Ovary (tissue), 9 donors: ENCODE measurements around the gene MYOM1. TPM values are rescaled to one million over a fixed set of nuclear protein-coding genes. Genes with fewer than 3 reads are reported as not detected.

Experiments used
- DNase-seq, 5 donors: peaks; one replicate each; pipeline ENCODE4 v3.0.0-alpha.2; 2019 to 2020
- H3K27ac ChIP-seq, 2 donors: fragments of 200-600 bp; one replicate each; pipeline versions ENCODE4 v1.5.1 to v1.8.0; 2019 to 2022
- H3K27me3 ChIP-seq: fragments of 200-600 bp; one replicate; pipeline ENCODE4 v1.8.0; 2022
- H3K36me3 ChIP-seq: fragments of 200-600 bp; sonication (generic); one replicate; pipeline ENCODE4 v1.5.1; 2019
- H3K4me1 ChIP-seq: one replicate; pipeline ENCODE4 v1.8.1; 2013; ENCODE audit warnings: mild to moderate bottlenecking, moderate library complexity; ENCODE audit not compliant: insufficient read depth
- H3K4me3 ChIP-seq: fragments of 200-600 bp; sonication (generic); one replicate; pipeline ENCODE4 v1.5.1; 2017
- H3K9me3 ChIP-seq, 2 donors: fragments of 200-600 bp in 1 of 2; sonication (generic) in 1 of 2; one replicate each; pipeline versions ENCODE4 v1.5.1 to v1.8.1; 2013 to 2019; ENCODE audit warnings: mild to moderate bottlenecking in 1 of 2, moderate library complexity in 1 of 2
- EP300 ChIP-seq: sonication (generic); formaldehyde crosslinking; IDR thresholded peaks from one replicate; pipeline ENCODE4 v1.6.1; 2017; ENCODE audit warnings: antibody characterized with exemption
- POLR2A ChIP-seq: fragments of 450-650 bp; IDR thresholded peaks from one replicate; pipeline ENCODE4 v1.6.1; 2017; ENCODE audit warnings: antibody characterized with exemption, mild to moderate bottlenecking, moderate library complexity
- WGBS, 3 donors: extraction: QIAGEN DNeasy Blood & Tissue Kit in 1 of 3; methylation state at CpG; one replicate each; pipeline versions ENCODE4 v1.1.5 to v1.1.7; 2013 to 2017; 5-methylcytosine and 5-hydroxymethylcytosine counted together
- intact Hi-C, 4 donors: fragments of 100-400 bp; cut with DNase I; formaldehyde crosslinking; loops; one replicate each; pipeline versions ENCODE4 v1.11.0 to v1.15.1; 2022 to 2023
- polyA plus RNA-seq, 2 donors: library from polyadenylated mRNA; stranded (reverse); fragments of 200-250 nt in 1 of 2; fragments of 350-450 nt in 1 of 2; fragmentation: Illumina TruSeq in 1 of 2; extraction: RNeasy Lipid Tissue Mini Kit (QIAGEN cat#74804) in 1 of 2; gene quantifications; one replicate each; pipeline ENCODE4 v1.2.3, GENCODE V29; 2013 to 2014
- total RNA-seq, 7 donors: library from RNA; depleted of rRNA in 2 of 7; stranded (reverse); fragments of >200 nt in 2 of 7; fragmentation: NEBNext Ultra II Directional in 3 of 7; extraction: Animal tissue kit (Norgen Biotek cat#: 25700) in 3 of 7; gene quantifications; one replicate each; pipeline versions ENCODE4 v1.1.0 to v1.2.4, GENCODE V29; 2016 to 2023
- TF ChIP-seq, protein P1 (sequence below), 3 donors: fragments of 450-650 bp in 2 of 3; fragments of 200-600 bp in 1 of 3; IDR thresholded peaks; one replicate each; pipeline versions ENCODE4 v1.5.1 to v1.8.0; 2016 to 2022; ENCODE audit warnings: antibody characterized with exemption in 3 of 3, mild to moderate bottlenecking in 1 of 3
- donor health status: DM: no; HTN: no; CAD: no; lungs with moderate emphysema.
- donor health status: DM: no; HTN: no; CAD: no.
- donor health status: Bipolar disorder and iron deficiency.
- donor health status: DM: yes; HTN: yes; CAD: no.
- donor health status: DM: no; HTN: no; CAD: no.
- donor health status: DM: yes; HTN: yes; CAD: no.

Gene MYOM1
- total and polyA plus RNA-seq, 9 donors, result 0.69 to 21.0 (median 3.6) TPM

DNA sequence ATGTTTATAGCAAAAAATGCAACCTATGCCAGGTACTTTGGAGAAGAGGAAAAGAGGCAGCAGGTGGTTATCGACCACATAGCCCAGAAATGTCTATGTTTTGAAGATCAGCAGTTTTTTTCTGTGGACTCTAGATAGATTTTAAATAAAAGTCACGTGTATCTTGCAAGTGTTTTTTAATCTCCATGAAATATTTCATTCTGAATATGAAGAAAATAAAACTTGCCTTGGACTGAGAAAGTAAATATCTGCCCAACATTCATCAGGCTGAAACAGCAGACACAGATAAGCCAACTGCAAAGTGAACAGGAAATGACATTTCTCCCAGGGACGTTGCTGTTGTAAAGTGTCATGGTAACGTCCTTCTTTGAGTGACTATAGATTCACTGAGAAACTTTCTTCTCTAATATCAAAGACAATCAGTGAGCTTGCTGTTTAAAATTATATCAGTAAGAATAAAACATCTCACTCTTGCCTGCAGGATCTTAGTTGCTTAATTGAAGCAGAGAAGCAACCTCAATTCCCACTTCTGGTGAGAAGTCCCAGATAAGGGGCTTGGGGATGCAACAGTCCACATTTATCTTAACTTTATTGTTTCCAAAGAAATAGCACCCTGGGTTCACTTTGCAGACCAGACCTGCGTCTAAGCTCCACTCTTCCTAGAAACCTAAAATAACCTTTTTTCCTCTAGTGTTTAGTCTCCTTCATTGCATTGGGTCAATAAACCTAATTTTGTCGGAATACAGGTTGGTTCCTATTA, 6.3 kb downstream of the MYOM1 start:
- H3K27ac ChIP-seq, result no peak overlapping the region
- H3K36me3 ChIP-seq, result no peaks in the 10 kb centered on the region
- 28 to 38% (median 37%) methylated on average over 6 of the region's 6 CpGs for WGBS, 3 donors
- intact Hi-C loops, result no loop called here
- no peaks in the 10 kb centered on the region for H3K4me1 ChIP-seq
- no peak for DNase-seq
- no peak overlapping the region for H3K4me3 ChIP-seq
- H3K27me3 ChIP-seq, result no peaks in the 10 kb centered on the region
- no peaks in the 10 kb centered on the region for H3K9me3 ChIP-seq
- TF ChIP-seq POLR2A (no peak), EP300 (no peak)
- TF ChIP-seq, protein P1, sequence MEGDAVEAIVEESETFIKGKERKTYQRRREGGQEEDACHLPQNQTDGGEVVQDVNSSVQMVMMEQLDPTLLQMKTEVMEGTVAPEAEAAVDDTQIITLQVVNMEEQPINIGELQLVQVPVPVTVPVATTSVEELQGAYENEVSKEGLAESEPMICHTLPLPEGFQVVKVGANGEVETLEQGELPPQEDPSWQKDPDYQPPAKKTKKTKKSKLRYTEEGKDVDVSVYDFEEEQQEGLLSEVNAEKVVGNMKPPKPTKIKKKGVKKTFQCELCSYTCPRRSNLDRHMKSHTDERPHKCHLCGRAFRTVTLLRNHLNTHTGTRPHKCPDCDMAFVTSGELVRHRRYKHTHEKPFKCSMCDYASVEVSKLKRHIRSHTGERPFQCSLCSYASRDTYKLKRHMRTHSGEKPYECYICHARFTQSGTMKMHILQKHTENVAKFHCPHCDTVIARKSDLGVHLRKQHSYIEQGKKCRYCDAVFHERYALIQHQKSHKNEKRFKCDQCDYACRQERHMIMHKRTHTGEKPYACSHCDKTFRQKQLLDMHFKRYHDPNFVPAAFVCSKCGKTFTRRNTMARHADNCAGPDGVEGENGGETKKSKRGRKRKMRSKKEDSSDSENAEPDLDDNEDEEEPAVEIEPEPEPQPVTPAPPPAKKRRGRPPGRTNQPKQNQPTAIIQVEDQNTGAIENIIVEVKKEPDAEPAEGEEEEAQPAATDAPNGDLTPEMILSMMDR (IDR thresholded peaks at IDR 0.05), result no peak

DNA sequence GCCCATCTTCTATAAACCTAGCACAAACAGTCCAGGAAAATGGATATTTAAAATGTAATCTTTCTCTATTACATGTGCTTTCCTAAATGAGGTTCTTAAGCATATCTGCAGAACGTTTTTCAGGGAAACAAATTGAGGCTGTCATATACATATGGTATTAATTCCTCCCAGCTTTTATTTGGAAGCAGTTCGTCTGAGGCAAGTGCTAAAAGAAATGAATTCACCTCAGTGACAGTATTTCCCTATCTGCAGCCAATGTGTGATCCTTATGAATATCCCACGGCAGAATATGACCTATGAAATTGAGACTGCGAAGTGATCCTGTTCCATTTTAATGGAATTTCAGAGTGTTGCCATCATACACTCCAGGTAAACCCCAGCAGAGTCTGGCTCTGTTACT, 7.1 kb downstream of the MYOM1 start:
- intact Hi-C loops, result no loop called here
- Histone ChIP-seq H3K9me3 (no peaks in the 10 kb centered on the region), H3K27me3 (no peaks in the 10 kb centered on the region), H3K36me3 (no peaks in the 10 kb centered on the region), H3K4me1 (no peaks in the 10 kb centered on the region), H3K27ac (no peak overlapping the region), H3K4me3 (no peak overlapping the region)
- TF ChIP-seq, protein P1 (IDR thresholded peaks at IDR 0.05), result no peak
- TF ChIP-seq EP300 (no peak), POLR2A (no peak)
- 62 to 71% (median 69%) methylated on average over 4 of the region's 4 CpGs for WGBS, 3 donors
- DNase-seq, result no peak

DNA sequence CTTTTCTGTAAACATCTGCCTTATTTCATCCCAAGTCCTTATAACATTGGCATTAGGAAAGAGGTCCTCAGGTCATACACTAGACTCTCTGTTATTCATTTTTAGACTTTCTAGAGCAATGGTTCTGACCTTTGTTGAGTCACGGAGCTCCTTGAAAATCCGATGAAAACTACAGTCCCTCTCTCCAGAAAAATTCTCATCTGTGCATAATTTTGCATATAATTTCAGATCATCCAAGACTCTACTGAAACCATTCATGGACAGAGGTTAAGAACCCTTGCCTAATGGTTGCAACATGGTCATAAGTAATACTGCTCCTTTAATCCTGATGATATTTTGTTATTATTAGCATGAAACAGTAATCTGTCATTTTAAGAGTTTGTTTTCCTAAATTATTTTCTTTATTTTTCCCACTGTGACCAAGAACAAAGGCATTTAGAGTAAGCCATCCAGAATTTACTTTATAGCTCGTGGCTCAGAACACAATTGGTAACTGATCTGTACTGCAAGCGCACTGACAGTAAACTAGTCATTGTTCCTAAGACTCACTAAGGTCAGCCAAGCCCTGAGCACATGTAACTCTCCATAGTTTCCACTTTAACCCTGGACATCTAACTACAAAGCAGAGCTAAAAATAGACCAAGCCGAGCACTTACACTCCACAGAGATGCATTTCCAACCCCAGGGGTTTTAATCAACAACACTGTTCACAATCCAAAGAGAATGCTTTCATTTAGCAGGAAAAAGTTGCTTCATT, 8.4 kb downstream of the MYOM1 start:
- no peak overlapping the region for H3K27ac ChIP-seq
- WGBS, 3 donors, result 37 to 43% (median 38%) methylated on average over 5 of the region's 5 CpGs
- no peaks in the 10 kb centered on the region for H3K4me1 ChIP-seq
- no peak overlapping the region for H3K4me3 ChIP-seq
- DNase-seq, result no peak
- H3K27me3 ChIP-seq, result no peaks in the 10 kb centered on the region
- H3K9me3 ChIP-seq, result no peaks in the 10 kb centered on the region
- intact Hi-C loops, result no loop called here
- TF ChIP-seq POLR2A (no peak), EP300 (no peak)
- TF ChIP-seq, protein P1 (IDR thresholded peaks at IDR 0.05), result no peak
- H3K36me3 ChIP-seq, result no peaks in the 10 kb centered on the region

DNA sequence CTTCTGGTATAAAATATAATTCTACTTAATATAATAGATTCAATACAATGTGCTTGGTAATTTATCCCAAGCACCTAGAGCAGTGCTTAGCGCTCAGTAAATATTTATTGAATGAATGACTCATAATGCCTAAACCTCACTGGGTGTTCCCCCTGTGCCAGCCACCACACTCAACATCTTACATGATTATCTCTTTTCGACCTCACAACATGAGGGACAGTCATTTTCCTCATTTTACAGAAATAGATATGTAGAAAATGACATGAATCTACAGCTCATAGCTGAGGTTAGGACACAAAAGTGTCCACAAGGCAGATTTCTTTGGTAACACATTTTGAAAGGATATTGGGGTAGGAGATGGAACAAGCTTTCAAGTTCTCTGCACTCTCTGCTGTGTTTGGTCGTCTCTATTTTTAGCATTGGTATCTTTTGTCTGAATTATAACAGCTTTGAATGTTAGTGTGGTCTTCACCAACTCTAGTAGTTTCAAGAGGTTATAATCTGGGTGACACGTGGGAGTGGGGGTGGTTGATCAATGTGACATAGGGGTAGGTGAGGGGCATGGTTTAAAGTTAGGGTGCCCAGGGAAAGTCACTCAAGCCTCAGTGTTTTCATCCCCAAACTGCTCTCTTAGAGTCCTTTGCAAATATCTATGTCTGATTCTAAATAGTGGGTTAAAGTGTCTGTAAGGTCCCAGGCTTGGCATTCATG, 9.8 kb downstream of the MYOM1 start:
- no peaks in the 10 kb centered on the region for H3K36me3 ChIP-seq
- intact Hi-C loops, result no loop called here
- DNase-seq, result no peak

More for the DNA sequence above, 9.8 kb downstream of the MYOM1 start:
- Histone ChIP-seq H3K4me1 (no peaks in the 10 kb centered on the region), H3K27ac (no peak overlapping the region), H3K9me3 (no peaks in the 10 kb centered on the region), H3K4me3 (no peak overlapping the region), H3K27me3 (no peaks in the 10 kb centered on the region)
- 83 to 90% (median 88%) methylated on average over 4 of the region's 4 CpGs for WGBS, 3 donors
- TF ChIP-seq, protein P1 (IDR thresholded peaks at IDR 0.05), result no peak
- TF ChIP-seq EP300 (no peak), POLR2A (no peak)
